ENCODE measurements around the gene ESRRB. TPM values are rescaled to one million over a fixed set of nuclear protein-coding genes. Genes with fewer than 3 reads are reported as not detected.

The ESRRB gene
- total RNA-seq, 1 experiment from 2014 or later: not detected

- Histone ChIP-seq H3K36me3 (ENCODE audit: low read depth) (no peaks in the 10 kb centered on the region), H3K27me3 (ENCODE audit: insufficient read depth, low read depth) (peaks cover 77% of the 10 kb centered on the region), H3K4me2 (no peak overlapping the region), H3K79me2 (ENCODE audit: low read depth) (no peaks in the 10 kb centered on the region), H2AFZ (no peak overlapping the region), H3K9me3 (ENCODE audit: insufficient read depth, low read depth) (no peaks in the 10 kb centered on the region), H3K4me3 (no peak overlapping the region), H3F3A (ENCODE audit: insufficient read depth, low read depth) (no peaks in the 10 kb centered on the region), H3K4me1 (replicated peaks; ENCODE audit: insufficient read depth) (no peaks in the 10 kb centered on the region), H3K27ac (no peak overlapping the region), H3K9me2 (ENCODE audit: insufficient read depth) (no peaks in the 10 kb centered on the region), H4K20me1 (ENCODE audit: insufficient read depth) (no peaks in the 10 kb centered on the region; the same call in 1 of the 2 replicates)
- ChIA-PET POLR2A (ENCODE audit: unreplicated experiment) (no interaction called here), CTCF (interaction anchor here (1.0 kb wide), 1 partner anchor 302 kb away, joined by 6 read pairs; no protein-coding TSS in a partner anchor)
- BruUV-seq (replicated peaks): no TSS peak
- intact Hi-C loops (cut with micrococcal nuclease; ENCODE audit: unreplicated experiment): loop anchor here (1.0 kb wide), 1 partner anchor 301 kb away; no protein-coding TSS in a partner anchor
- TF ChIP-seq CTCF (conservative IDR thresholded peaks at IDR 0.05): peak; percentile 60
- TF ChIP-seq EZH2 (IDR thresholded peaks at IDR 0.05; ENCODE audit: low read depth): no peak
- DNase-seq: peak in 1 of 2 experiments; percentile 44
Measured at GRCh38 chr14:76352639-76353281, 23.2 kb upstream of the ESRRB start.

DNA sequence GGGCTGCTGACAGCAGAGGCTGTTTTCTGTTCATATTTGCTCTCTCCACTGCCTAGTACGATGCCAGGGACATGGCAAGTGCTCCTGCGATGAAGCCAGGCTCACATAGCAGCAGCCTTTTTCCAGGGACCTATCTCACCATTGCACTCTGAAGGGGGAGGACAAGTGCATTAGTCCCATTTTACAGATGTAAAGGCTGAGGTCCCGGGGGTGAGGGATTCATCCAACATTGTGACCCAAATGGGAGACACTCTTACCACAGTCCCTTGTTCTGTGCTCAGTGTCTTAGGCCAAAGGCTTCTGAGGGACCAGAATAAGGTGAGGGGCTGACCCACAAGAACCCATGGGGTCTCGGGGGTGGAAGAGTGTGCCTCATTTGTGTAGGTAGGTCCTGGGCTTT, 21.6 kb upstream of the ESRRB start:
- no peak overlapping the region for H3K4me3 ChIP-seq
- DNase-seq: no peak
- intact Hi-C loops (cut with micrococcal nuclease; ENCODE audit: unreplicated experiment): no loop called here
- no peak overlapping the region for H3K27ac ChIP-seq
- H2AFZ ChIP-seq: no peak overlapping the region
- no peak for TF ChIP-seq CTCF (conservative IDR thresholded peaks at IDR 0.05)
- TF ChIP-seq EZH2 (IDR thresholded peaks at IDR 0.05; ENCODE audit: low read depth): no peak
- H3K4me1 ChIP-seq (replicated peaks; ENCODE audit: insufficient read depth): no peaks in the 10 kb centered on the region
- peaks cover 76% of the 10 kb centered on the region for H3K27me3 ChIP-seq (ENCODE audit: insufficient read depth, low read depth)
- H4K20me1 ChIP-seq (ENCODE audit: insufficient read depth): no peaks in the 10 kb centered on the region; the same call in 1 of the 2 replicates
- H3K36me3 ChIP-seq (ENCODE audit: low read depth): no peaks in the 10 kb centered on the region
- no peaks in the 10 kb centered on the region for H3K9me3 ChIP-seq (ENCODE audit: insufficient read depth, low read depth)
- no peaks in the 10 kb centered on the region for H3K9me2 ChIP-seq (ENCODE audit: insufficient read depth)
- ChIA-PET CTCF (interaction anchor here (0.7 kb wide), 1 partner anchor 1454 kb away, joined by 10 read pairs; no protein-coding TSS in a partner anchor), POLR2A (ENCODE audit: unreplicated experiment) (no interaction called here)
- no peaks in the 10 kb centered on the region for H3F3A ChIP-seq (ENCODE audit: insufficient read depth, low read depth)
- no TSS peak for BruUV-seq (replicated peaks)
- H3K79me2 ChIP-seq (ENCODE audit: low read depth): no peaks in the 10 kb centered on the region
- no peak overlapping the region for H3K4me2 ChIP-seq

- intact Hi-C loops (cut with micrococcal nuclease; ENCODE audit: unreplicated experiment): no loop called here
- H2AFZ ChIP-seq: no peak overlapping the region
- CTCF ChIA-PET: no interaction called here
- no peaks in the 10 kb centered on the region for H4K20me1 ChIP-seq (ENCODE audit: insufficient read depth)
- no peaks in the 10 kb centered on the region for H3F3A ChIP-seq (ENCODE audit: insufficient read depth, low read depth)
- H3K27ac ChIP-seq: no peak overlapping the region
- TF ChIP-seq CTCF (conservative IDR thresholded peaks at IDR 0.05): no peak
- no peak for TF ChIP-seq EZH2 (IDR thresholded peaks at IDR 0.05; ENCODE audit: low read depth)
- peaks cover 79% of the 10 kb centered on the region for H3K27me3 ChIP-seq (ENCODE audit: insufficient read depth, low read depth)
- no peaks in the 10 kb centered on the region for H3K9me3 ChIP-seq (ENCODE audit: insufficient read depth, low read depth)
- H3K9me2 ChIP-seq (ENCODE audit: insufficient read depth): no peaks in the 10 kb centered on the region
- no peaks in the 10 kb centered on the region for H3K36me3 ChIP-seq (ENCODE audit: low read depth)
- H3K4me3 ChIP-seq: no peak overlapping the region
- H3K4me2 ChIP-seq: no peak overlapping the region
- POLR2A ChIA-PET (ENCODE audit: unreplicated experiment): no interaction called here
- no peak for DNase-seq
- no peaks in the 10 kb centered on the region for H3K79me2 ChIP-seq (ENCODE audit: low read depth)
- BruUV-seq (replicated peaks): no TSS peak
- H3K4me1 ChIP-seq (replicated peaks; ENCODE audit: insufficient read depth): no peaks in the 10 kb centered on the region
Measured at GRCh38 chr14:76355771-76356170, 20.2 kb upstream of the ESRRB start.
